GM18502 (cell line): ENCODE measurements around the gene UBTF.

Experiments used
- ATAC-seq: cut with Tn5 transposase; IDR thresholded peaks from one replicate; pipeline ENCODE4 v1.9.1; 2021; ENCODE audit warnings: mild to moderate bottlenecking; ENCODE audit not compliant: unreplicated experiment, poor library complexity

UBTF gene

DNA sequence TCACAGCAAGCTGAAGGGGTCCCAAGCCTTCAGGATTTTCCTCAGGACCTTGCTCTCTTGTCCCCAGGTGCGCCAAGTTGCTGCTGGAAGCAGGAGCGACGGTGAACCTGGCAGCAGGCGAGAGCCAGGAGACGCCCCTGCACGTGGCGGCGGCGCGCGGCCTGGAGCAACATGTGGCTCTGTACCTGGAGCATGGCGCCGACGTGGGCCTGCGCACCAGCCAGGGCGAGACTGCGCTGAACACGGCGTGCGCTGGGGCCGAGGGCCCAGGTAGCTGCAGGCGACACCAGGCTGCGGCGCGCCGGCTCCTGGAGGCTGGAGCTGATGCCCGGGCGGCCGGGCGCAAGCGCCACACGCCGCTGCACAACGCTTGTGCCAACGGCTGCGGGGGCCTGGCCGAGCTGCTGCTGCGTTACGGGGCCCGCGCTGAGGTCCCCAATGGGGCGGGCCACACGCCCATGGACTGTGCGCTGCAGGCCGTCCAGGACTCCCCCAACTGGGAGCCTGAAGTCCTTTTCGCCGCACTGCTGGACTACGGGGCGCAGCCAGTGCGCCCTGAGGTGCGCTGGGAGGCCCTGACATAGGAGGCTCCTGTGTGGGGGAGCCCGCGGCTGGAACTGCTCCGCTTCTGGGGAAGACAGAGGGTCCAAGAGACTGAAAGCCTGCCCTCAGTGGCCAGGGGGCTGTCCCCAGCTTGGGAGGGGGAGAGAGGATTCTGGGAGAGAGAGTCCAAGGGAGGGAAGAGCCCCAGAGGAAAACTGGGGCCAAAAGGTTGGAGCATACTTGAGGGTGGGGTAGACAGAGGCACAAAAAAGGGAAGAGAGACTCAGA lies 42.6 kb downstream of the UBTF start:
- no peak for ATAC-seq

DNA sequence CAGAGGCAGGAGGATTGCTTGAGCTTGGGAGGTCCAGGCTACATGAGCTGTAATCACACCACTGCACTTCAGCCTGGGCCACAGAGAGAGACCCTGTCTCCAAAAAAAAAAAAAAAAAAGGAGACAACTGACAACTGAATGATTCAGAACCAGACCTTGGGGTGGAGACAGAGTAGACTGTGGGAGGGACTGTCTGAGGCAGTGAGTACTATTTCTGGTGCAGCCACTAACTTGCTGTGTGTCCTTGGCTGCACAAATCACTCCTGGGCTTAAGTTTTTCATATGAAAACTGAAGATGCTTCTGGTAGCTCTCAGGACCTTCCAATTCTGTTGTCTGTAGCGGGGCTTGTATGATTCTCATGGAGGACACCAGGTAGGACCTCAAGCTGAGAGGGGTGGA lies 43.2 kb downstream of the UBTF start:
- no peak for ATAC-seq

DNA sequence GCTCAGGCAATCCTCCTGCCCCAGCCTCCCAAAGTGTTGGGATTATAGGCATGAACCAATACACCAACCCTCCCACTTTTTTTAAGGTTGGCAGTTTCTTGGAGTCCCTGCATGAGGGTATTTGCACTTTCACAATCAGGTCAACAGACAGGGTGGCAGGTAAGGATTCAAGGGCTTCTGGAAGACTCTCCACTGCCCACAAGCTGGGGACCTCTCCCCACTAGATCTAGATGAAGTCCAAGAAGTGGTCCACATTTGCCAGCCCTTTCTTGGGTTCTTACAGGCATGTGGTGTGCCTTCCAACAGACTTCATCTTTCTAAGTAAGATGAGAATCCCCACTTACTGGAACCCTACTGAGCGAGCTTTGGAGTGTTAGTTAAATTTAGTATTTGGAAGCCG lies 45.0 kb downstream of the UBTF start:
- ATAC-seq, result no peak

DNA sequence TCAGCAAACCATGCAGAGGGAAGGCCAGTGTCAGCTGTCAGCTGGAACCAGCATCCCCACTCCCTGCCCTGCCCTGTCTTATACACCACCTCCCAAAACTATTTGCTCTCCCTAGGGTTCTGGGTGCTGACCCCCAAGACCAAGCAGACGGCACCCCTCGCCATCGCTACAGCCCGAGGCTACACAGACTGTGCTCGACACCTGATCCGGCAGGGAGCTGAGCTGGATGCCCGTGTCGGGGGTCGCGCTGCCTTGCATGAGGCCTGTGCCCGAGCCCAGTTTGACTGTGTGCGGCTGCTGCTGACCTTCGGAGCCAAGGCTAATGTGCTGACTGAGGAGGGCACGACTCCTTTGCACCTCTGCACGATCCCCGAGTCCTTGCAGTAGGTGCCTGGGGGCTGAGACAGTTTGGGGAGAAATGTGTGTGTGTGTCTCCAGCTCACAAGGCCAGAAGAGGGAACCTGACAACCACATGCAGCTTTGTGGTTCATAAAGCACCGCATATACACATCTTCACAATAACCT lies 47.5 kb downstream of the UBTF start:
- no peak for ATAC-seq

DNA sequence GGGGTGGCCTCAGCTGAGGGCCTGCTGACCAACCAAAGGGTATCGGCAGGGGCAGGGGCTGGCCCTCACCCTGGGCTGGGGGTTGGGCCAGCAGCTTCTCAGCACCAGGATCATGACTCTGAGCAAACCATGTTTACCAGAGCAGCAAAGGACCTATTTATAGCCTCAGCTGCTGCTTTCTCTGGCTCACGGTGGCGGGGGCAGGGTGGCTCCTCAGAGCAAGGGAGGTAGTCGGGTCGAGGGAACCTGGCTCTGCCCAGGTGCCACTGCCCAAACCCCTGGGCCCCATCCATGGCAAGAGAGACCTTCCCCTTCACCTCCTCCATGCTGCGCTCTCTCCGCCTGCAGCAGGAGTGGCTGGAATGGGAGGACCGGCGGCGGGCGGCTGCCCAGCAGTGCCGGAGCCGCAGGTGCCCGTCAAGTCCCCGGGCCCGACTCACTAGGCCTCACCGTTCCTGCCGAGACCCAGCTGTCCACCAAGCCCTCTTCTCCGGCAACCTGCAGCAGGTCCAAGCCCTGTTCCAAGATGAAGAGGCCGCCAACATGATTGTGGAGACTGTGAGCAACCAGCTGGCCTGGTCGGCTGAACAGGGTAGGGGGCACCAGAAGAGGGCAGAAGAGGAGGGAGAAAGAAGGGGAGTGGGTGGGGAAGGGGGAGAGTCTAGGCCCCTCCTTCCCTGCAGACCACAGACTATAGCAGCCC lies 48.8 kb downstream of the UBTF start, which contains the start of gene ASB16:
TSS of gene ASB16 (plus strand) at position 206 of the 703 bp plus-strand sequence. CDS start at position 292, 86 bp downstream.
- no peak for ATAC-seq

DNA sequence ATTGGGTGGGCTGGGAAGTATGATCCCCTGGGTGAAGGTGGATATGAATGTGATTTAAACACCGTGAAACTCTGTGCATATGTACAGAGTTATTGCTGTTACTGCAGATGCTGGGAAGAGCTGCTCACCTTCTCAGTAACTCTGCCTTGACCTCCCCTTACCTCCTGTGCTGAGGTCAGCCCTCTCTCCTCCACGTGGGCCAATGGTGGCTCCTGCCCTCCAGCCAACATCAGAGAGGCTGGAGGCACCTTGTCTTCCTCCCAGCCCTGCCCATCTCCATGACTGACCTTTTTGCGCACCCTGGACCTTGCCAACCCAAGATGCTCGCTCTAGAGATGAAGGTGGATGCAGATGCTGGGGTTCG lies 49.4 kb downstream of the UBTF start:
- no peak for ATAC-seq

DNA sequence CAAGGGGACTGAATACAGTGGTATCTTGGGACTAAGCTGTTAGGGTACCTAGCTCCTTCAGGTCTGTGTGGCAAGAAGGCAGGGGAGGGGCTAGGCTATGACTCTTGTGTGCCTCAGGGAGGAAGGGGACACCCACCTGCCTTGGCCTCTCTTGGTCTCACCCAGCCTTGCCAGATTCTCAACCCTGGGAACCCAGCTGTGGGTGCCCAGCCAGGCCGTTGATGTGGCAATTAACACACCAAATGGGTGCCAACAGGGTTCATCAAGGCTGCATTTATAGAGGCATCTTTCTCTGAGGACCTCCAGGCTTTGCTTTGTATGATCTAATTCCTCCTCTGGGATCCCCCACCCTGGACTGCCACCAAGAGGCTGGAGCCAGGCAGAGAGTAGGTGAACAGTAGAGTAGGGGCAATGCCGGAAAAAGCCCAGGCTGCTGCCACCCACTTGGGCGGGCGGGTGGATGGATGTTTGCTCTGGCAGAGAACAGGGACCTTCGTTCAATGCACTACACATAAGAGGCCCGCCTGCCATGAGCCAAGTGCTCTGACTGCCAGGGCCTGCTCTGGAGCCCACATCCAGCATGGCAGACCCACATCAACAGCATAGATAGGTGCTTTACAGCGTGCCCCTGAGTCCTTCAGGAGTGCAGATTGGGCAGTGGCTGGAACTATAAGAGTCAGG lies 52.2 kb downstream of the UBTF start:
- no peak for ATAC-seq

DNA sequence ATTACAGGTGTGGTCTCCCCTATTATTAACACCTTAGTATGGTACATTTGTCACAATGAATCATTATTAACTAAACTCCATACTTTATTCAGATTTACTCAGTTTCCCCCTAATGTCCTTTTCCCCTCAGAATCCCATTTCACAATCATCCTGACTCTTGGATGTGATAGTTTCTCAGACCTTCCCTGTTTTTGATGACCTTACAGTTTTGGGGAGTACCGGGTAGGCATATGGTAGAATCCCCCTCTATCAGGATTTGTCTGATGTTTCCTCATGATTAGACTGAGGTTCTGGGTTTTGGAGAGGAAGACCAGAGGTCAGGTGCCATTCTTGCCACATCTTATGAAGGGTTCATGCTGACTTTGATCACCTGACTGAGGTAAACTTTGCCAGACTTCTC lies 55.0 kb downstream of the UBTF start:
- ATAC-seq, result no peak

DNA sequence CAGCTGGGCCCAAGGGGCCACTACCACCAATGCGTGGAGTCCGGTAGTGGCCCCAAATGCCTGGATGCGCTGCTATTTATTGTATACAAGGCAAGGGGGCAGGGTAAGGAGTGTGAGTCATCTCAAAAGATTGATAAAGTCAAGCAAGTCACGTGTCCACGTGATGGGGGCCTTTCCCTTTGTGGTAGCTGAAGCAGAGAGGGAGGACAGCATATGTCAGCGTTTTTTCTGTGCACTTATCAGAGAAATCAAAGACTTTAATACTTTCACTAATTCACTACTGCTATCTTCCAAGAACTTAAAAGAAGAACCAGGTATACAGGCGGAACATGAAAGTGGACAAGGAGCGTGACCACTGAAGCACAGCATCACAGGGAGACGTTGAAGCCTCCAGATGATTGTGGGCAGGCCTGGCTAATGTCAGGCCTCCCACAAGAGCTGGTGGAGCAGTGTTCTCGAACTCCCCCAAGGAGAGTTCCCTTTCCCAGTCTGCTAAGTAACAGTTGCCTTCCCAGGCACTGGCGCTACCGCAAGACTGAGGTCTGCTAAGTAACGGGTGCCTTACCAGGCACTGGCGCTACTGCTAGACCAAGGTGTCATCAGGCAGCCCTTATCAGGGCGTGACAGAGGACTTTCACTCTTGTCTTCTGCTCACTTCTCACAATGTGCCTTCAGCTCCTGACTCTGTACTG lies 59.8 kb downstream of the UBTF start:
- no peak for ATAC-seq

DNA sequence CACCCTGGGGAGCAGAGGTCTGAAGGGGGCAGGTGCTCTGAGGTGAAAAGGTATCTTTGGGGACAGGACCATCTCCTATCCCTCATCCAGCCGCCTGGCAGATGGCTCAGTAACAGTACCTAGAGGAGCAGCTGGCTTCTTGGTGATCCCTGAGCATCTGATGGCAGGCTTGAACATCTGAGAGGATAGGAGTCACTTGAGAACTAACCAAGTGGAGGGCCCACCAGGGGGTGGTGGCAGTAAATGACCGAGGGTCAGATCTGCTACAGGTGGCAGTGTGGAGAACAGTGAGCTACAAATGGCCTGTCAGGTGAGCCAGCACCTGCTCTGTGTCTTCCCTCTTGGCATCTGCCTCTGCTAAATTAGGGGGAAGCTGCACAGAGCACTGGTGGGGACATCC lies 64.0 kb downstream of the UBTF start:
- ATAC-seq, result no peak
